ENCODE measurements around the gene PDIA5. TPM values are rescaled to one million over a fixed set of nuclear protein-coding genes. Genes with fewer than 3 reads are reported as not detected.

The PDIA5 gene
- polyA plus RNA-seq, 1 donor (not counting 4 experiments of a cell fraction or from before 2014, with no cell fraction given) = 29.8 TPM

DNA sequence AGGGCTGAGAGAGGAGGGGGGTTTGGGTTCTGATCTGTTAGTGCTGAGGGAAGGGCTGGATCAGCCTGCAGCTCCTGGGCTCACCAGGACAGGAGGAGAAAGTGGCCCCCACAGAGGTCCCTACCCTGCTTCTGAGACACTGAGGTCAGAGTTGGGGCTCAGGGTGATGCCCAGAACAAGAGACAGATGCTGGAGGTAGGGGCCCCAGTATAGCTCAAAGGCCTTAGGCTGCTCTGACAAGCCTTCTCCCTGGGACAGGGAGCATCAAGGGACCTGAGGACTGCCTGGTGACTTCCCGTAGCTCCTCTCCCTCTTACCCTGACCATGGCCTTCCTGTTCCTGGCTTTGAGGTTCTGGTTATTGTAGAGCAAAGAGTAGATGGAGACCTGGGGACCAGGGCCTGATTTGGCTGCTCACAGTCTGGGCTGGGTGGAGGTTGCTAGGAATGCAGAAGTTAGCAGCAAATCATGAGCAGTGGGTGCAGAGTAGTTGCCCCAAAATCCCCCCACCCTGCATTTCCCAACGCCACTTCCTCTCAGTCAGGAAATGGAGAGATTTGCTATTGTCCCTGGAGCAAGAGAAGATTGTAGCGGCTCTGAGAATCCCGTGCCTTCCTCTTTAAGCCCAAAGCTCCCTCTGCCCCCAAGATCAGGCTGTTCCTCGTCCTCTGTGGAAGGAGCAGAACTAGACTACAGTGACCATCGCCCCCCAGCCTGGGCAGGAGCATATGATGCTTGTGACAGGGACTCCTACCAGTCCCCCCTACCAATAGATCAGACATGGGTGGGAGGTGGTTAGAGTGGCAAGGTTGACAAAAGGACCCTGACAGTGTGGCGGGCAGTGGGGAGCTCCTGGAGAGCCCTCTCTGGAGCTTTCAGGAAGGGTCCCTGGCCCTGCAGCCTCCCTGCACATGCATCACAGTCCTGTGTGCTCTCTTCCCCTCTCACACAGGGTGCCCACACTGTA lies 87.5 kb downstream of the PDIA5 start:
- no peak overlapping the region for H3K4me2 ChIP-seq (ENCODE audit: control insufficient read depth, extremely low read depth, insufficient read depth, low read depth, low read length)
- no peaks in the 10 kb centered on the region for H3K4me1 ChIP-seq (ENCODE audit: control insufficient read depth, extremely low read depth, insufficient read depth, low read length)
- no peaks in the 10 kb centered on the region for H4K20me1 ChIP-seq (ENCODE audit: control insufficient read depth, extremely low read depth, insufficient read depth, low read length)
- TF ChIP-seq EZH2 (IDR thresholded peaks at IDR 0.05; ENCODE audit: low read length) = no peak
- TF ChIP-seq, protein P1, sequence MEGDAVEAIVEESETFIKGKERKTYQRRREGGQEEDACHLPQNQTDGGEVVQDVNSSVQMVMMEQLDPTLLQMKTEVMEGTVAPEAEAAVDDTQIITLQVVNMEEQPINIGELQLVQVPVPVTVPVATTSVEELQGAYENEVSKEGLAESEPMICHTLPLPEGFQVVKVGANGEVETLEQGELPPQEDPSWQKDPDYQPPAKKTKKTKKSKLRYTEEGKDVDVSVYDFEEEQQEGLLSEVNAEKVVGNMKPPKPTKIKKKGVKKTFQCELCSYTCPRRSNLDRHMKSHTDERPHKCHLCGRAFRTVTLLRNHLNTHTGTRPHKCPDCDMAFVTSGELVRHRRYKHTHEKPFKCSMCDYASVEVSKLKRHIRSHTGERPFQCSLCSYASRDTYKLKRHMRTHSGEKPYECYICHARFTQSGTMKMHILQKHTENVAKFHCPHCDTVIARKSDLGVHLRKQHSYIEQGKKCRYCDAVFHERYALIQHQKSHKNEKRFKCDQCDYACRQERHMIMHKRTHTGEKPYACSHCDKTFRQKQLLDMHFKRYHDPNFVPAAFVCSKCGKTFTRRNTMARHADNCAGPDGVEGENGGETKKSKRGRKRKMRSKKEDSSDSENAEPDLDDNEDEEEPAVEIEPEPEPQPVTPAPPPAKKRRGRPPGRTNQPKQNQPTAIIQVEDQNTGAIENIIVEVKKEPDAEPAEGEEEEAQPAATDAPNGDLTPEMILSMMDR (optimal IDR thresholded peaks at IDR 0.05 in 1 of 3, IDR thresholded peaks at IDR 0.05 in 1 of 3, conservative IDR thresholded peaks at IDR 0.05 in 1 of 3; ENCODE audit: extremely low read depth in 1 of 3, insufficient read depth in 2 of 3, low read length in 3 of 3) = no peak
- no peak overlapping the region for H2AFZ ChIP-seq (ENCODE audit: control insufficient read depth, low read length)
- no peak for DNase-seq (ENCODE audit: low read depth, low spot score)
- no peaks in the 10 kb centered on the region for H3K9me1 ChIP-seq (ENCODE audit: control insufficient read depth, extremely low read depth, insufficient read depth, low read length)
- no peaks in the 10 kb centered on the region for H3K9me3 ChIP-seq (ENCODE audit: control insufficient read depth, low read depth, low read length)
- no peak overlapping the region for H3K27ac ChIP-seq (ENCODE audit: control insufficient read depth, insufficient read depth, low read length)
- dilution Hi-C loops (cut with MboI; ENCODE audit: extremely low pct_ligation_motif_present, low sequenced_read_pairs) = no loop called here
- FAIRE-seq = no peak
- no peak overlapping the region for H3K9ac ChIP-seq (ENCODE audit: control insufficient read depth, extremely low read depth, insufficient read depth, low read length)
- H3K36me3 ChIP-seq (ENCODE audit: control insufficient read depth in 2 of 2, extremely low read depth in 1 of 2, insufficient read depth in 2 of 2, low read length in 2 of 2) = peaks cover 34 to 53% of the 10 kb centered on the region in 2 experiments
- no peaks in the 10 kb centered on the region for H3K79me2 ChIP-seq (ENCODE audit: control insufficient read depth, insufficient read depth, low read length)
- no peak overlapping the region for H3K4me3 ChIP-seq (ENCODE audit: control insufficient read depth in 2 of 3, extremely low read depth in 1 of 3, insufficient read depth in 2 of 3, low read depth in 1 of 3, low read length in 3 of 3)
- H3K27me3 ChIP-seq (ENCODE audit: control insufficient read depth, extremely low read depth, insufficient read depth, low read length) = no peaks in the 10 kb centered on the region

DNA sequence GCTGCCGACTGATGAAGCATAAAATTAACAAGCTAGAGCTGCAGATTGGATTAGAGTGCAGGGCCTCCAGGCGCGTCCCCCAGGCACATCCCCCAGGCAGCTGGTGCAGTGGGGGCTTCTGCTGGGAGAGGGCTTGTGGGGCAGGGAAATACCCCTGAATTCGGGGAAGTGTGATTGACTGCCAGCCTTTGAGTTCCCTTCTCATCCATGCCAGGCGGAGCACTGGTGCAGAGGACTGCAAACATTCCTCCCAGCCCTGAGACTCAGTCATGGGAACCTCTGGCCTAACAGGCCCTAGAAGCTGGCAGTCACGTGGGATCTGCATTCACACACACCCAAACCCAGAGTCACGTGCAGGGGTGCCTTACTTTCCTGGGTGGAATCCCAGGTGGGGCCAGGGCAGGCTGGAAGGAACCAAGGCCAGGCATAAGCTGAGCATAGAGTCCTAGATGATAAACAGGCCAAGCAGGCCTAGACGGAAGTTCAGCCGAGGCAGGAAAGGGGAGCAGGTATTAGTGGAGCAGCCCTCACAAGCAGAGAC lies 88.7 kb downstream of the PDIA5 start:
- dilution Hi-C loops (cut with MboI; ENCODE audit: extremely low pct_ligation_motif_present, low sequenced_read_pairs) = no loop called here
- Histone ChIP-seq H3K4me1 (ENCODE audit: control insufficient read depth, extremely low read depth, insufficient read depth, low read length) (no peaks in the 10 kb centered on the region), H3K9me1 (ENCODE audit: control insufficient read depth, extremely low read depth, insufficient read depth, low read length) (no peaks in the 10 kb centered on the region), H3K27ac (ENCODE audit: control insufficient read depth, insufficient read depth, low read length) (no peak overlapping the region), H3K4me2 (ENCODE audit: control insufficient read depth, extremely low read depth, insufficient read depth, low read depth, low read length) (no peak overlapping the region), H4K20me1 (ENCODE audit: control insufficient read depth, extremely low read depth, insufficient read depth, low read length) (no peaks in the 10 kb centered on the region), H2AFZ (ENCODE audit: control insufficient read depth, low read length) (no peak overlapping the region), H3K27me3 (ENCODE audit: control insufficient read depth, extremely low read depth, insufficient read depth, low read length) (no peaks in the 10 kb centered on the region), H3K9me3 (ENCODE audit: control insufficient read depth, low read depth, low read length) (no peaks in the 10 kb centered on the region), H3K36me3 (ENCODE audit: control insufficient read depth in 2 of 2, extremely low read depth in 1 of 2, insufficient read depth in 2 of 2, low read length in 2 of 2) (peaks cover 32 to 47% of the 10 kb centered on the region in 2 experiments), H3K4me3 (ENCODE audit: control insufficient read depth in 2 of 3, extremely low read depth in 1 of 3, insufficient read depth in 2 of 3, low read depth in 1 of 3, low read length in 3 of 3) (no peak overlapping the region), H3K9ac (ENCODE audit: control insufficient read depth, extremely low read depth, insufficient read depth, low read length) (no peak overlapping the region), H3K79me2 (ENCODE audit: control insufficient read depth, insufficient read depth, low read length) (no peaks in the 10 kb centered on the region)
- FAIRE-seq (no peak), DNase-seq (ENCODE audit: low read depth, low spot score) (no peak)
- TF ChIP-seq EZH2 (IDR thresholded peaks at IDR 0.05; ENCODE audit: low read length) = no peak
- TF ChIP-seq, protein P1 (optimal IDR thresholded peaks at IDR 0.05 in 1 of 3, IDR thresholded peaks at IDR 0.05 in 1 of 3, conservative IDR thresholded peaks at IDR 0.05 in 1 of 3; ENCODE audit: extremely low read depth in 1 of 3, insufficient read depth in 2 of 3, low read length in 3 of 3) = no peak

Data from keratinocyte (primary cell).